Measurements from ENCODE around the gene SRRM4. TPM values are rescaled to one million over a fixed set of nuclear protein-coding genes. Genes with fewer than 3 reads are reported as not detected.

Gene SRRM4
- total RNA-seq, 1 experiment from 2014 or later, result 0.02 TPM

DNA sequence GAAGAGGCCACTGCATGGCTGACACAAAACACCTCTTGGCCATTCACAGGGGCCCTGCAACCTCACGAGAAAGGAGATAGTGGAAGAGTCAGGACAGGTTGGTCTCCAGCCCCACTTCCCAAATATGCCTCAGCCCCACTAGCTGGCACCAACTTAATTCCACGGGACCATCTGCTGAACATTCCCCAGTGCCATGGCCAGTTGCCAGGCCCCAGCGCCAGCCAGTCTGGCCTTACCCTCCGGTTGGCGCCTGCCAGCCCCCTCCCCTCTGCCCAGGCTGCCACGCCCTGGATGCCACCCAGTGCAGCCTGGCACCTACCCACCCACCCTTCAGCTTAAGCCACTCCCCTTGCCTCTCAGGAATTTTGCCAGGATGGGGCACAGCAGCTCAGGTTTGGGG is 176.2 kb downstream of the SRRM4 start:
- no peak overlapping the region for H3K4me2 ChIP-seq (ENCODE audit: low read length)
- no peaks in the 10 kb centered on the region for H3K79me2 ChIP-seq (ENCODE audit: insufficient read depth, low read length)
- ChIA-PET CTCF (no interaction called here), POLR2A (no interaction called here), RAD21 (ENCODE audit: low non-redundant PET in 1 of 2, low total read pairs in 2 of 2, uncharacterized antibody in 2 of 2, unreplicated experiment in 2 of 2) (no interaction called here)
- no peaks in the 10 kb centered on the region for H3K9me2 ChIP-seq (ENCODE audit: insufficient read depth)
- H3K27me3 ChIP-seq (ENCODE audit: insufficient read depth, low read length), result peaks cover 16% of the 10 kb centered on the region; the same call in 1 of the 2 replicates
- H3K9ac ChIP-seq (ENCODE audit: low read length), result no peak overlapping the region
- TF ChIP-seq POLR2AphosphoS5 (IDR thresholded peaks at IDR 0.05; ENCODE audit: low read depth, low read length) (no peak), EZH2 (IDR thresholded peaks at IDR 0.05) (no peak), SP1 (IDR thresholded peaks at IDR 0.05; ENCODE audit: low read depth) (no peak), CEBPB (IDR thresholded peaks at IDR 0.05; ENCODE audit: low read depth) (no peak), RAD21 (IDR thresholded peaks at IDR 0.05; ENCODE audit: low read depth) (no peak), JUND (IDR thresholded peaks at IDR 0.05) (no peak)
- TF ChIP-seq, protein P1, sequence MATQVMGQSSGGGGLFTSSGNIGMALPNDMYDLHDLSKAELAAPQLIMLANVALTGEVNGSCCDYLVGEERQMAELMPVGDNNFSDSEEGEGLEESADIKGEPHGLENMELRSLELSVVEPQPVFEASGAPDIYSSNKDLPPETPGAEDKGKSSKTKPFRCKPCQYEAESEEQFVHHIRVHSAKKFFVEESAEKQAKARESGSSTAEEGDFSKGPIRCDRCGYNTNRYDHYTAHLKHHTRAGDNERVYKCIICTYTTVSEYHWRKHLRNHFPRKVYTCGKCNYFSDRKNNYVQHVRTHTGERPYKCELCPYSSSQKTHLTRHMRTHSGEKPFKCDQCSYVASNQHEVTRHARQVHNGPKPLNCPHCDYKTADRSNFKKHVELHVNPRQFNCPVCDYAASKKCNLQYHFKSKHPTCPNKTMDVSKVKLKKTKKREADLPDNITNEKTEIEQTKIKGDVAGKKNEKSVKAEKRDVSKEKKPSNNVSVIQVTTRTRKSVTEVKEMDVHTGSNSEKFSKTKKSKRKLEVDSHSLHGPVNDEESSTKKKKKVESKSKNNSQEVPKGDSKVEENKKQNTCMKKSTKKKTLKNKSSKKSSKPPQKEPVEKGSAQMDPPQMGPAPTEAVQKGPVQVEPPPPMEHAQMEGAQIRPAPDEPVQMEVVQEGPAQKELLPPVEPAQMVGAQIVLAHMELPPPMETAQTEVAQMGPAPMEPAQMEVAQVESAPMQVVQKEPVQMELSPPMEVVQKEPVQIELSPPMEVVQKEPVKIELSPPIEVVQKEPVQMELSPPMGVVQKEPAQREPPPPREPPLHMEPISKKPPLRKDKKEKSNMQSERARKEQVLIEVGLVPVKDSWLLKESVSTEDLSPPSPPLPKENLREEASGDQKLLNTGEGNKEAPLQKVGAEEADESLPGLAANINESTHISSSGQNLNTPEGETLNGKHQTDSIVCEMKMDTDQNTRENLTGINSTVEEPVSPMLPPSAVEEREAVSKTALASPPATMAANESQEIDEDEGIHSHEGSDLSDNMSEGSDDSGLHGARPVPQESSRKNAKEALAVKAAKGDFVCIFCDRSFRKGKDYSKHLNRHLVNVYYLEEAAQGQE (IDR thresholded peaks at IDR 0.05; ENCODE audit: low read depth), result no peak
- H3K27ac ChIP-seq (ENCODE audit: low read depth, low read length), result no peak overlapping the region
- DNase-seq (ENCODE audit: low read depth, low spot score), result no peak
- H3K36me3 ChIP-seq (ENCODE audit: control insufficient read depth in 1 of 2, insufficient read depth in 2 of 2, low read length in 2 of 2), result no peaks in the 10 kb centered on the region
- ATAC-seq, result no peak
- H2AFZ ChIP-seq (ENCODE audit: low read depth, low read length, poor library complexity, severe bottlenecking), result no peak overlapping the region
- intact Hi-C loops (cut with micrococcal nuclease), result no loop called here
- no TSS peak for BruUV-seq (replicated peaks)
- no peak overlapping the region for H3K4me3 ChIP-seq (replicated peaks in 1 of 2; ENCODE audit: low read depth in 1 of 2, low read length in 2 of 2)
- no peaks in the 10 kb centered on the region for H4K20me1 ChIP-seq (ENCODE audit: insufficient read depth)
- H3K4me1 ChIP-seq (ENCODE audit: control insufficient read depth in 1 of 2, insufficient read depth in 2 of 2, low read length in 2 of 2), result peaks cover 12 to 22% of the 10 kb centered on the region in 2 experiments; a peak in 3 of 4 replicates
- no peaks in the 10 kb centered on the region for H3K9me3 ChIP-seq (ENCODE audit: control insufficient read depth in 1 of 2, insufficient read depth in 1 of 2, low read depth in 1 of 2, low read length in 2 of 2)

DNA sequence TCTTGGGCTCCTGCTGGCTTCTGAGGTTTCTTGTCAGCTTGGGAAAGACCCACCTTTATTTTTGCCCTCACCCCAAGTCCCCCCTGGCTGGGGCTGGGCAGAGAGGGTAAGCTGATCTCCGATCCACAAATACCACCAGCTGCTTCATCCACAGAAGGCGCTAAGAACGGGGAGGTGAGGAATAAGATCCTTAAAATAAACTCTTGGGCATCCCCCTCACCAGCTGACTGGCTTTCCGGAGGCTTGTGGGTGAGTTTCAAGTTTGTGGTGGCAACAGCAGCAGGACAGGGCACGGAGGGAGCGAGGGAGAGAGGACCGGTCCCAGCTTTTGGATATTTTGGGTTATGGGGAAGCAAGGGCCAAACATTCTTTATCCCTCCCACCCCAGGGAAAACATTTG is 176.6 kb downstream of the SRRM4 start:
- H3K36me3 ChIP-seq (ENCODE audit: control insufficient read depth in 1 of 2, insufficient read depth in 2 of 2, low read length in 2 of 2), result no peaks in the 10 kb centered on the region
- POLR2A ChIA-PET, result no interaction called here
- BruUV-seq (replicated peaks), result no TSS peak
- no peaks in the 10 kb centered on the region for H3K9me3 ChIP-seq (ENCODE audit: control insufficient read depth in 1 of 2, insufficient read depth in 1 of 2, low read depth in 1 of 2, low read length in 2 of 2)
- ATAC-seq (no peak), DNase-seq (ENCODE audit: low read depth, low spot score) (no peak)
- intact Hi-C loops (cut with micrococcal nuclease), result no loop called here
- no peak overlapping the region for H3K27ac ChIP-seq (ENCODE audit: low read depth, low read length)
- H3K4me2 ChIP-seq (ENCODE audit: low read length), result no peak overlapping the region
- CTCF ChIA-PET, result no interaction called here
- no peak overlapping the region for H3K4me3 ChIP-seq (replicated peaks in 1 of 2; ENCODE audit: low read depth in 1 of 2, low read length in 2 of 2)
- H3K4me1 ChIP-seq (ENCODE audit: control insufficient read depth in 1 of 2, insufficient read depth in 2 of 2, low read length in 2 of 2), result peaks cover 12 to 21% of the 10 kb centered on the region in 2 experiments; a peak in 3 of 4 replicates
- RAD21 ChIA-PET (ENCODE audit: low non-redundant PET in 1 of 2, low total read pairs in 2 of 2, uncharacterized antibody in 2 of 2, unreplicated experiment in 2 of 2), result no interaction called here
- no peak overlapping the region for H2AFZ ChIP-seq (ENCODE audit: low read depth, low read length, poor library complexity, severe bottlenecking)
- no peak overlapping the region for H3K9ac ChIP-seq (ENCODE audit: low read length)
- no peaks in the 10 kb centered on the region for H4K20me1 ChIP-seq (ENCODE audit: insufficient read depth)
- peaks cover 21% of the 10 kb centered on the region for H3K27me3 ChIP-seq (ENCODE audit: insufficient read depth, low read length)
- H3K9me2 ChIP-seq (ENCODE audit: insufficient read depth), result no peaks in the 10 kb centered on the region
- no peaks in the 10 kb centered on the region for H3K79me2 ChIP-seq (ENCODE audit: insufficient read depth, low read length)
- no peak for TF ChIP-seq EZH2 (IDR thresholded peaks at IDR 0.05)
- TF ChIP-seq, protein P2, sequence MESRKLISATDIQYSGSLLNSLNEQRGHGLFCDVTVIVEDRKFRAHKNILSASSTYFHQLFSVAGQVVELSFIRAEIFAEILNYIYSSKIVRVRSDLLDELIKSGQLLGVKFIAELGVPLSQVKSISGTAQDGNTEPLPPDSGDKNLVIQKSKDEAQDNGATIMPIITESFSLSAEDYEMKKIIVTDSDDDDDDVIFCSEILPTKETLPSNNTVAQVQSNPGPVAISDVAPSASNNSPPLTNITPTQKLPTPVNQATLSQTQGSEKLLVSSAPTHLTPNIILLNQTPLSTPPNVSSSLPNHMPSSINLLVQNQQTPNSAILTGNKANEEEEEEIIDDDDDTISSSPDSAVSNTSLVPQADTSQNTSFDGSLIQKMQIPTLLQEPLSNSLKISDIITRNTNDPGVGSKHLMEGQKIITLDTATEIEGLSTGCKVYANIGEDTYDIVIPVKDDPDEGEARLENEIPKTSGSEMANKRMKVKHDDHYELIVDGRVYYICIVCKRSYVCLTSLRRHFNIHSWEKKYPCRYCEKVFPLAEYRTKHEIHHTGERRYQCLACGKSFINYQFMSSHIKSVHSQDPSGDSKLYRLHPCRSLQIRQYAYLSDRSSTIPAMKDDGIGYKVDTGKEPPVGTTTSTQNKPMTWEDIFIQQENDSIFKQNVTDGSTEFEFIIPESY (IDR thresholded peaks at IDR 0.05; ENCODE audit: extremely low read depth, insufficient replicate concordance, low read length), result no peak
- no peak for TF ChIP-seq ELF1 (IDR thresholded peaks at IDR 0.05; ENCODE audit: borderline replicate concordance, low read depth)
- no peak for TF ChIP-seq SP1 (IDR thresholded peaks at IDR 0.05; ENCODE audit: low read depth)
- TF ChIP-seq FOSL1 (IDR thresholded peaks at IDR 0.05; ENCODE audit: low read depth), result no peak
- TF ChIP-seq EZH2phosphoT487 (IDR thresholded peaks at IDR 0.05; ENCODE audit: borderline replicate concordance), result no peak
- TF ChIP-seq, protein P1 (IDR thresholded peaks at IDR 0.05; ENCODE audit: low read depth), result no peak
- no peak for TF ChIP-seq POLR2AphosphoS5 (IDR thresholded peaks at IDR 0.05; ENCODE audit: low read depth, low read length)

Measured in HCT116 (cell line).